GM18520 (cell line): ENCODE results near the gene CHN1.

Experiments
- ATAC-seq: cut with Tn5 transposase; IDR thresholded peaks from one replicate; pipeline ENCODE4 v1.9.1; 2021; ENCODE audit not compliant: unreplicated experiment

The CHN1 gene

GRCh38 chr2:174771631-174772471, 233.3 kb downstream of the CHN1 start:
- no peak for ATAC-seq

GRCh38 chr2:174771136-174771535, 234.0 kb downstream of the CHN1 start:
- no peak for ATAC-seq

GRCh38 chr2:174768557-174768956, 236.6 kb downstream of the CHN1 start:
- no peak for ATAC-seq

GRCh38 chr2:174766271-174766670, 238.9 kb downstream of the CHN1 start:
- no peak for ATAC-seq

- ATAC-seq, result no peak
Observed at GRCh38 chr2:174765576-174765975, 239.6 kb downstream of the CHN1 start.

GRCh38 chr2:174764280-174765255, 240.6 kb downstream of the CHN1 start, which contains the start of gene CHRNA1:
TSS of gene CHRNA1 (minus strand) at chr2:174764472. CDS start at chr2:174764394, 78 bp downstream.
- no peak for ATAC-seq

- ATAC-seq, result no peak
Observed at GRCh38 chr2:174763780-174764179, 241.4 kb downstream of the CHN1 start.

- ATAC-seq, result no peak
Observed at GRCh38 chr2:174762464-174762863, 242.7 kb downstream of the CHN1 start.

- ATAC-seq, result no peak
Observed at GRCh38 chr2:174761837-174762236, 243.3 kb downstream of the CHN1 start.

- no peak for ATAC-seq
Observed at GRCh38 chr2:174760845-174761473, 244.2 kb downstream of the CHN1 start.

GRCh38 chr2:174759381-174760065, 245.7 kb downstream of the CHN1 start:
- ATAC-seq, result no peak

- no peak for ATAC-seq
Observed at GRCh38 chr2:174756743-174757142, 248.4 kb downstream of the CHN1 start.

GRCh38 chr2:174753038-174753633, 252.0 kb downstream of the CHN1 start:
- peak; percentile 21 for ATAC-seq

GRCh38 chr2:174752403-174753037, 252.7 kb downstream of the CHN1 start:
- peak; percentile 61 for ATAC-seq

- peak; percentile 47 for ATAC-seq
Observed at GRCh38 chr2:174750923-174751441, 254.2 kb downstream of the CHN1 start.

GRCh38 chr2:174749793-174750192, 255.4 kb downstream of the CHN1 start:
- ATAC-seq, result no peak

GRCh38 chr2:174748948-174749347, 256.2 kb downstream of the CHN1 start:
- no peak for ATAC-seq
